HG02885 (cell line): ENCODE results near the gene PARP16.

Experiments
- ATAC-seq: cut with Tn5 transposase; IDR thresholded peaks from one replicate; pipeline ENCODE4 v1.9.1; 2021; ENCODE audit warnings: mild to moderate bottlenecking; ENCODE audit not compliant: unreplicated experiment, poor library complexity

The PARP16 gene

GRCh38 chr15:65209701-65210643 lies 76.7 kb downstream of the PARP16 start:
- ATAC-seq: no peak

- ATAC-seq: no peak
Observed at GRCh38 chr15:65208647-65209046, 78.0 kb downstream of the PARP16 start.
